Skeletal muscle satellite cell (primary cell): ENCODE results near the gene COL15A1.
"Not testable (repeated sequence)": the region's sequence is repeated elsewhere in the genome, so short reads cannot be mapped to it uniquely, and the experiment has no call there.

Source experiments
- H3K27me3 ChIP-seq: 2 replicates; pipeline ENCODE4 v1.7.0; 2013; ENCODE audit warnings: low read length; ENCODE audit not compliant: control insufficient read depth, insufficient read depth
- H3K36me3 ChIP-seq: 2 replicates; pipeline ENCODE4 v1.7.0; 2013; ENCODE audit warnings: mild to moderate bottlenecking, control low read depth, low read length; ENCODE audit not compliant: insufficient read depth
- H3K4me1 ChIP-seq: 2 replicates; pipeline ENCODE4 v1.7.0; 2013; ENCODE audit warnings: low read length; ENCODE audit not compliant: control insufficient read depth, insufficient read depth
- H3K4me2 ChIP-seq: 2 replicates; pipeline ENCODE4 v1.7.0; 2013; ENCODE audit warnings: mild to moderate bottlenecking, low read length
- H3K4me3 ChIP-seq: 2 replicates; pipeline ENCODE4 v1.7.0; 2013; ENCODE audit warnings: low read length
- H3K9ac ChIP-seq: 2 replicates; pipeline ENCODE4 v1.7.0; 2013; ENCODE audit warnings: mild to moderate bottlenecking, low read depth, low read length, moderate library complexity
- H3K9me3 ChIP-seq: replicated peaks from 2 replicates; pipeline ENCODE4 v1.7.0; 2013; ENCODE audit warnings: mild to moderate bottlenecking, control low read depth, low read length

COL15A1 gene

DNA sequence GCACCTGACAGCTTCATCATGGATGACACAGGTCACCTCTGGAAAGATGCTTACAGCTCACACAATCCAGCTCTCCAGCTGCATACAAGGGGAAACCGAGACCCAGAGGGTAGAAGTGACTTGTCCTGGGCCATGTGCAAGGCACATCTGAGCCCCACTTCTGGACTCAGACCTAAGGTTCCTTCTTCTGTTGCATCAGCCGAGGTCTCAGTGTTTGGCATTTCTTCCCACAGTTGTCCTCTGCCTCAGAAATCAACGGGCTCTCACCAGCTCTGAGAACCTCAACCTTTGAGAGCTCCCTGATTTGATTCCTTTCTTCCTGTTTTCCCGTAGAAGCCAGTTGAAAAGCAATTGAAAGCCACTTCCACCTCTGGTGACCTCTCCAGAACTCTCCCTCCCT, 38.7 kb upstream of the COL15A1 start:
- Histone ChIP-seq H3K27me3 (no peaks in the 10 kb centered on the region), H3K4me3 (no peak overlapping the region), H3K4me1 (peaks cover 34% of the 10 kb centered on the region), H3K4me2 (no peak overlapping the region), H3K9ac (no peak overlapping the region), H3K36me3 (no peaks in the 10 kb centered on the region), H3K9me3 (no peaks in the 10 kb centered on the region)

DNA sequence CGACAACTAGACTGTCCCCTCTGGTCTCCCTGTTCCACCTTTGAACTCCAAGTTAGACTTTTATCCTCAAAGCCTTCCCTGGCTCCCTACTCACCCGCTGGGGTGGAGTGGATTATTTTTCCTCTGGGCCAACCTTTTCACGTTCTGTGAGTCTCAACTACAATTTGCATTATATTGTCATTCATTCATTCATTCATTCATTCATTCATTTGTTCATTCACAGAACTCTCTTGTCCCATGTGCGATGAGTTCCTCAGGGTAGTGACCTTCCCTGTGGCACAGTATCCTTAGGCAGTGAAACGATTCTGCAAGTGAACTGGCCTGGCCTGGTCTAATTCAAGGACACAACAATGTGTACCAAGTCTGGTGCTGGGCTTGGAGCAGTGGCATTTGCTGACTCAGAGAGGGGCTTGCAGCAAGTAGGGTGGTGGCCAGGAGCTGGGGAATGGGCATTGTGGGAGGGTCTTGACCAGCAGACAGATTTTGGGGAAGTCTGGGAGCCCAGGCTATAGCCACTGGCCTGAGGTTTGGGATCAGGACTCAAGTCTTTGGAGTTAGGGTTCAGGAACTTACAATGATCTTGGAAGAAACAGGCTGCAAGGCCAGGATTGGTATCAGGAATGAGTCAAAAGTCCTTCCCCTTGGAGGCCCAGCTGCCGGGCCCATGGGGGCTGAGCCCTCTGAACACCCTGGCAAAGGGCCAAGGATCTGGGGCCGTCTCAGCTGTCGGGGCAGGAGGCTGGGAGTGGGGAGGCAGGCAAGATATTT, 37.2 kb upstream of the COL15A1 start:
- H3K4me1 ChIP-seq, result peaks cover 37% of the 10 kb centered on the region
- no peak overlapping the region for H3K4me3 ChIP-seq
- H3K4me2 ChIP-seq, result peak overlapping the region; percentile 5
- peak overlapping the region; percentile 26 for H3K9ac ChIP-seq
- no peaks in the 10 kb centered on the region for H3K9me3 ChIP-seq
- peaks cover 4% of the 10 kb centered on the region for H3K27me3 ChIP-seq
- no peaks in the 10 kb centered on the region for H3K36me3 ChIP-seq

DNA sequence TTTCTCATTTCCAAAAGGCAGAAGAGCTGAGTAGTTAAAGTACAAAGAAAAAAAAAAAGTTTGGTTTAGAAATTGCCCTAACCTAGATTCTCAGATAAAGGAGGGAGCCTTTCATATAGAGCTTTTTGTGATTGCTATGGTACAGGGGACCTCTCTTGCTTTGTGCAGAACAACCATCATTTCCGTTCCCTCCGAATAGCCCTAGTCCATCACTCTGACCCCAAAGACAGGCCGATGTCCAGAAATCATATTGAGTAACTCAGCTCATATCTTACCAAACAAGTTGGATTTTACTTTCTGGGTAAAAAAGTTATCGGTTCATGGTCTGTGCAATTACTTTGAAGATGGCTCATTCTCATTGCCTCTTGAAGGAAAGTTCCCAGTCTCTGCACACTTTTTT, 36.7 kb upstream of the COL15A1 start:
- H3K4me1 ChIP-seq, result peaks cover 37% of the 10 kb centered on the region
- no peaks in the 10 kb centered on the region for H3K36me3 ChIP-seq
- peaks cover 4% of the 10 kb centered on the region for H3K27me3 ChIP-seq
- no peaks in the 10 kb centered on the region for H3K9me3 ChIP-seq
- peak overlapping the region; percentile 26 for H3K9ac ChIP-seq
- H3K4me2 ChIP-seq, result peak overlapping the region; percentile 5
- H3K4me3 ChIP-seq, result no peak overlapping the region

DNA sequence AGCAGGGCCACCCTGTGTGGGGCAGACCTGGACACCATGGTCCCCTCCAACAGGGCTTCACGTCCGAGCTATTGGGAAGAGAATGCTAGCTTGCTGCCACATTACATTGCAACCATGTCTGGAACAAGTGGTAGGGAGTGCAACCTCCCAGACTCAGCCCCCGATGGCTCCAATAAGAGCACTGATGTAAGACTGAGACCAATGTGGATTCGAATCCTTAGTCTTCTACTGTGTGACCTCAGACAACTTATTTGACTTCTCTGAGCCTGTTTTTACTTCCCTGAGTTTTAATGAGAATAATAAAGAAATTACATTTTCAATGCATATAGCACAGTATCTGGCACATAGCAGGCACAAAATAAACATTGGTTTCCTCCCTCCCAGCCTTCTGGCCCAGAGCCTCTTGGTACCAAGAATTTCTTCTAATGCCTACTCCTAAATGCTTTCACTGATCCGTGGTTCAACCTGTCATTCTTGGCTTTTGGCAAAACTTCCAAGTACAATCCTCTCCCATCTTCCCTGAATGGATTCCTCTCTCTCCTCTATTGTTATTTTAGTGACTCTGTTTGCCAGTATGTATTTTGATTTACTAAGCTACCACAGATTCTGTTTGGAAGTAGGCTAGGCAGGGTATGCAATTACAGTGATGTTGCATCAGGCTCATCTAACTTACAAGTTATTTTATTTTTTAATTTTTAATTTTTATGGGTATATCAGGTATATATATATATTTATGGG, 34.6 kb upstream of the COL15A1 start:
- H3K27me3 ChIP-seq, result peaks cover 16% of the 10 kb centered on the region
- H3K4me3 ChIP-seq, result no peak overlapping the region
- H3K9ac ChIP-seq, result peak overlapping the region; percentile 53
- no peaks in the 10 kb centered on the region for H3K36me3 ChIP-seq
- peaks cover 37% of the 10 kb centered on the region for H3K4me1 ChIP-seq
- H3K4me2 ChIP-seq, result peak overlapping the region; percentile 34
- H3K9me3 ChIP-seq, result no peaks in the 10 kb centered on the region

DNA sequence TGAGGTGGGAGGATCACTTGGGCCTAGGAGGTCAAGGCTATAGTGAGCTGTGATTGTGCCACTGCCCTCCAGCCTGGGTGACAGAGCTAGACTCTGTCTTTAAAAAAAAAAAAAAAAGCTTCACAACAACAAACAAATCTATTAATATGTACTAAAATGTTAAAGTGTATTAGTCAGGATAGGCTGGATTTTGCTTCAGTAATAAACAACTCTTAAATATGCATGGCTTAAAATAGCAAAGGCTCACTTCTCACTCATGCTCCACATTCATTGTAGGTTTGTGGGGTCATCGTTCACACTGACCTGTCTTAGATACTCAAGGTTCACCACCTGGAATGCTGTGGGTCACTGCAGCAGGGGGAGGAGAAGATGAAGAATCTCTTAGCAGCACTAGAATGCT, 33.8 kb upstream of the COL15A1 start:
- peaks cover 37% of the 10 kb centered on the region for H3K4me1 ChIP-seq
- H3K9me3 ChIP-seq, result no peaks in the 10 kb centered on the region
- H3K4me3 ChIP-seq, result no peak overlapping the region
- H3K9ac ChIP-seq, result no peak overlapping the region
- no peaks in the 10 kb centered on the region for H3K36me3 ChIP-seq
- peaks cover 16% of the 10 kb centered on the region for H3K27me3 ChIP-seq
- no peak overlapping the region for H3K4me2 ChIP-seq

DNA sequence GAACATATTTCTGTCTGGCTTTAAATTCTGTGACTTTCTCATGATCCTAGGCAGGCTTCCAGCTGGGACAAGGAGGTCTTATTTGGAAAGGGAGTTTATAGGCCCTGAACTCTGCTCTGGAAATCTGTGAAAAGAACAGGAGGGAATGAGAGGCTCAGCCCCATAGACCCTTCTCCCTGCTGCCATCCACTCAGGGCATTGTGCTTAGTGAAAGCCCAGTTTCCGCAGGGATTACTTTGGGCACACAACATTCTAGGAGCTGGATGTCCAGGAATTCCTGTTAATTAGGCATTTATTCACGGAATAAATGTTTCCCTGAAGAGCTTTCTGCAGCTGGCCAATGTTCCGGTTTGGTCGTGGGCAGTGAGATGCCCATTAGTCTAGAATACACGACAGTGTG, 32.7 kb upstream of the COL15A1 start:
- H3K4me3 ChIP-seq, result no peak overlapping the region
- no peak overlapping the region for H3K4me2 ChIP-seq
- H3K36me3 ChIP-seq, result no peaks in the 10 kb centered on the region
- peaks cover 37% of the 10 kb centered on the region for H3K4me1 ChIP-seq
- H3K9ac ChIP-seq, result no peak overlapping the region
- H3K9me3 ChIP-seq, result no peaks in the 10 kb centered on the region
- H3K27me3 ChIP-seq, result peaks cover 23% of the 10 kb centered on the region

DNA sequence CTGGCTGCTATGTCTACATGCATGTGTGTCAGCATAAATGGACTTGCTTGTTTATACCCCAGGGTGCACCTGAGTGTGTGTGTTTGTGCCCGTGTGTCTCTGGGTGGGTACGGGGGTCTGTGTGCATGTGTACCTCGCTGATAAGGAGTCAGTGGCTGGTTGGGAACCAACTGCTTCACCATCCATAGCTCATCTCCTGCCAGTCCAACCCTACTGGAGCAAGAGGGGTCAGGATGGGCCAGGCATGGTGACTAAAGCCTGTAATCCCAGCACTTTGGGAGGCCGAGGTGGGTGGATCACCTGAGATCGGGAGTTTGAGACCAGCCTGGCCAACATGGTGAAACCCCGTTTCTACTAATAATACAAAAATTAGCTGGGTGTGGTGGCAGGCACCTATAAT, 32.0 kb upstream of the COL15A1 start:
- not testable (repeated sequence) for H3K4me2 ChIP-seq, H3K36me3 ChIP-seq, H3K9ac ChIP-seq, H3K9me3 ChIP-seq, H3K4me3 ChIP-seq
- Histone ChIP-seq H3K4me1 (peaks cover 31% of the 10 kb centered on the region), H3K27me3 (peaks cover 23% of the 10 kb centered on the region)

DNA sequence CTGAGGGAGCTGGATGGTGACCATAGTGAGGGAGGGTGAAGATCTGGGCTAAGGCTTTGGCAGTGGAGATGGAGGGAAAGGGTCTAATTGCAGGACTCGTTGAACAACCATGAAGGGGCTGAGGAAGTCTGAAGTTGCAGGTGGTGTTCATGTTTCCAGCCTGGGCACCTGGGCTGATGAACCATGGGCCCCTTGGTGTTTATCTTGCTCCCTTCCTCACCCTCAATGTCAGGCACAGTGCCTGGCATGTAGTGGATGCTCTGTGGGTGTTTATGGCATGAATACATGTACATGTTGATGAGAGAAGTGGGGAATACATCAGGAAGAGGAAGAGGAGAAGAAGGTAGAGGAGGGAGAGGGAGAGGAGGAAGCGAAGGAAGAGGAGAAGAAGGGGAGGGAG, 31.3 kb upstream of the COL15A1 start:
- Histone ChIP-seq H3K9ac (no peak overlapping the region), H3K9me3 (no peaks in the 10 kb centered on the region), H3K4me2 (no peak overlapping the region), H3K4me1 (peaks cover 24% of the 10 kb centered on the region), H3K36me3 (no peaks in the 10 kb centered on the region), H3K27me3 (peaks cover 27% of the 10 kb centered on the region), H3K4me3 (no peak overlapping the region)

DNA sequence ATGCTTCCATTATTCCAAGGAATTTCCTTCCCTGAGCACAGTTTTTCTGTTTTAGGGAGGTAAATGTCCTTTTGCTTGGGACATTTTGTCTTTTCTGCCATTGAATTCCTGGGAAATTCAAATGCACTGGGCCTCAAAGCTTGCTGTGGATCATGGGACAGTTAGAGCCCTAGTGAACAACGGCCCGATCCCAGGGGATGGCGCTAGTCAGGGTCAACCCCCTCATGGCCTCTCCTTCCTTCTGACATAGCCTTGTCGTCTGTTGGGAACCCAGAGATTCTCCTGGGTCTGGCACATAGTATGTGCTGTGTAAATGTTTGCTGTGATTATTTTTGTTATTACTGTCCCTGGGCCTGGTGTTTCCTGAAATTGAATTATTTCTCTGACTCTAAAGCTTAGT, 30.7 kb upstream of the COL15A1 start:
- no peak overlapping the region for H3K4me2 ChIP-seq
- peaks cover 20% of the 10 kb centered on the region for H3K4me1 ChIP-seq
- no peaks in the 10 kb centered on the region for H3K9me3 ChIP-seq
- H3K9ac ChIP-seq, result no peak overlapping the region
- no peak overlapping the region for H3K4me3 ChIP-seq
- H3K27me3 ChIP-seq, result peaks cover 27% of the 10 kb centered on the region
- H3K36me3 ChIP-seq, result no peaks in the 10 kb centered on the region

DNA sequence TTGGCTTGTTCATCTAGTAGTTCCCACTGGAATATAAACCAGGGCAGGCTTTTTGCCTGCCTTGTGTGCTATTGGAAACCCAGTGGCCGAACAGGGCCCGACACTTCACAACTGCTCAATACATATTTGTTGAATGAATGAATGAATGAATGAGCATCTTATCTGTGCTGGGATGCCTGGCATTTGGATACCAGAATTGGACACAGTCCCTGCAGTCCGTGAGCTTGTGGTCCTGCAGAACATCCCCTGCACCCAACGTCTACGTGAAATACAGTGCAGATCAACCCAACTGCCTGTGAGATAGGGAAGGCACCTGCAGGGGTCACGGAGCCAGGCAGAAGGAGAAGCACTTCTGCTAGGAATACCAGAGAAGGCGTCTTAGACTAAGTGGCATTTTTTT, 30.0 kb upstream of the COL15A1 start:
- no peaks in the 10 kb centered on the region for H3K9me3 ChIP-seq
- no peaks in the 10 kb centered on the region for H3K36me3 ChIP-seq
- no peak overlapping the region for H3K4me3 ChIP-seq
- H3K4me2 ChIP-seq, result no peak overlapping the region
- H3K4me1 ChIP-seq, result peaks cover 14% of the 10 kb centered on the region
- no peak overlapping the region for H3K9ac ChIP-seq
- H3K27me3 ChIP-seq, result peaks cover 27% of the 10 kb centered on the region

DNA sequence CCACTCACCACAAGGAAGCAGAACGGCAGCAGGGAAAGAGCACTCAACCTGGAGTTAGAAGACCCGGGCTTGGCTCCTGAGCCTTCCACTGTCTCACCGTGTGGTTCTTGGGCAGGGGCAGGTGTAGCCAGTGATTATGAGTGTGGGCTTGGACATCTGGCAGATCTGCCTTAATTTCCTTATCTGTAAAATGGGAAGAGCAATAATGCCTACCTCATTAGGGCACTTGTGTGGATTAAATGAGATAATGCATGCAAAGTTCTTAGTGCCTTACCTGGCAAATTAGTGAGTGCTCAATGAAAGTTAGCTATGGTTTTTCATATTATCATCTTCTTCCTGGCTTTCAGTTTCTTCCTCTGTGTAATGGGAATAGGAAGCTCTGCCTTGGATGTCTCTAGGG, 28.1 kb upstream of the COL15A1 start:
- H3K4me3 ChIP-seq, result no peak overlapping the region
- H3K9me3 ChIP-seq, result no peaks in the 10 kb centered on the region
- H3K9ac ChIP-seq, result no peak overlapping the region
- peaks cover 36% of the 10 kb centered on the region for H3K27me3 ChIP-seq
- no peaks in the 10 kb centered on the region for H3K4me1 ChIP-seq
- no peaks in the 10 kb centered on the region for H3K36me3 ChIP-seq
- H3K4me2 ChIP-seq, result no peak overlapping the region

DNA sequence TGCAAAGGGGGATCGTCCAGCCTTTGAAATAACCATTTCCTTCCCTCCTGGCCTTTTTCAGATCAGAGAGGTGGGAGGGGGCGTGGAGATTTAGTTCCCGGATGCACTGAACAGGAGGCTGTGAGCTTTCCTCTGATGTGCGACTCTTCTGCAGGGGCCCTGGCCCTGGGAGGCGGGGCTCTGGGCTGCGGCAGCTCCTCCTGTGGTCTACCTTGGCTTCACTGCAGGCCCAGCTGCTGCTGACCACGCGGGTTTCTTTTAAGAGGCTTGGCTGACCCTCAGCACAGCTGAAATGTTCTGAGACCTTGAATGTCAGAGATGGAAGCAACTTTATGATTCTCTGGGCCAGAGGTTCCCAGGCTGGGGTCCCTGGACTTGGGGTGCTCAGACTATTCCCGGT, 27.0 kb upstream of the COL15A1 start:
- H3K27me3 ChIP-seq, result peaks cover 31% of the 10 kb centered on the region
- H3K4me3 ChIP-seq, result no peak overlapping the region
- H3K9me3 ChIP-seq, result no peaks in the 10 kb centered on the region
- H3K9ac ChIP-seq, result no peak overlapping the region
- H3K36me3 ChIP-seq, result no peaks in the 10 kb centered on the region
- H3K4me1 ChIP-seq, result no peaks in the 10 kb centered on the region
- no peak overlapping the region for H3K4me2 ChIP-seq
